Measurements from ENCODE around the gene ATP5F1C.
A peak's percentile ranks its signal among the peaks of the same experiment; 100 is the strongest.
"Not testable (repeated sequence)": the region's sequence is repeated elsewhere in the genome, so short reads cannot be mapped to it uniquely, and the experiment has no call there.

ATP5F1C gene

DNA sequence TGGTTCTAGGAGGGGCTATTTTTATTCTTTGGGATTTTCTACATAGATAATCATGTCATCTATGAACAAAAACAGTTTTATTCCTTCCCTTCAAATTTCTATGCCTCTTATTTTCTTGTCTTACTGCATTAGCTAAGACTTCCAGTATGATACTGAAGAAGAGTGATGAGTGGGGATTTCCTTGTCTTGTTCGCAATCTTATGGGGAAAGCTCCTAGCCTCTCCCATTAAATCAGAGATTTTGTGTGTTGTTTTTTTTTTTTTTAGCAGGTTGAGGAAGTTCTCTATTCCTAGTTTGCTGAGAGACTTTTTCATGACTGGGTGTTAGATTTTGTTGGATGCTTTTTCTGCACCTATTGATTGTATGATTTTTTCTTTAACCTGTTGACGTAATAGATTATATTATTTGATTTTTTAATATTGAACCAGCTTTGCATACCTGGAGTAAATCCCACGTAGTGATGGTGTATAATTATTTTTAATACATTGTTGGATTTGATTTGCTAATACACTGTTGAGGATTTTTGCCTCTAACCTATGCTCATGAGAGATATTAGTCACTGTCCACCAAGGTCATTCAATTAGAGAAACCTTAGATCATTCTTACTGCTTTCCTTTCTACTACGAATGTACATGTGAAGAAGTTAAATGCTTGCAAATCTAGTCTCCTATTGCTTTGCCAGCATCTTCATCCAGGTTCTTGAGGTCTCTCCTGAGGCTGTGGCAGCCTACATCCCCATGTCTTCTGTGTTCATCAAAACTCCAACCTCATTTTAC lies 6.5 kb downstream of the ATP5F1C start:
- no peak for DNase-seq

DNA sequence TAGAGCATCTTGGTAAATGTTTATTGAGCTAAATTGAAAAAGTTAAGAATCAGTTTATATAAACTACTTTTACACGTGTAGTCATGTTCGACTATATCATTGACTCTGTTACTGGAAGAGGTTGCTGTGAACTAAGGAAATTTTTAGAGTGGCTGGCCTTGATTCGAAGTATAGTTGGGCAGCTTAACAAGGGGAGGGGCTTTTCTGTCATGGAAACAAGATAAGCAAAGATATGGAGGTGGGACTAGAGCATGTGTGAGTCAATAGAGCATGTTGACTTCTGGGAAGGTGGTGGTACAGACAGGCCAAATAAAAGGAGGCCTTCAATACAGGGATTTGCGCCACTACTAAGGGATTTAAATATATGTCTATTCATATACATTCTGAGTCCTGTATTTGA lies 7.6 kb downstream of the ATP5F1C start:
- DNase-seq, result no peak

DNA sequence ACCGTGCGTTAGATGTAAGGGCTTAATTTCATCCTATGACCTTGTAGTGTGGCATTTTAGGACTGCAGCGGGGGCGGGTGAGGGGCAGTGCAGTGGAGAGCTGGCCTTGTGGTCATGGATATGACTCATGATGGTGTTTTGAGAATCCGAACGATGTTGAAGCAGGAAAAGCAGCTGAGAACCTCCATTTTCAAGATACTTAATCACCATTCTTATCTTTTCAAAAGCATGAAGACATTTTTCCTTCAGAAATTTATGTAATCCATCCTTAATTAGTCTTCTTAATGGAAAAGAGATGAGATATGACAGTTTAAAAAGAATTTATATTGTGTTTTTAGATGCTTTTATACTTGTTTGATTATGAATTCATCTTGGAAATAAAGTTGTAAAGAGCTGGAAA lies 9.6 kb downstream of the ATP5F1C start:
- no peak for DNase-seq

DNA sequence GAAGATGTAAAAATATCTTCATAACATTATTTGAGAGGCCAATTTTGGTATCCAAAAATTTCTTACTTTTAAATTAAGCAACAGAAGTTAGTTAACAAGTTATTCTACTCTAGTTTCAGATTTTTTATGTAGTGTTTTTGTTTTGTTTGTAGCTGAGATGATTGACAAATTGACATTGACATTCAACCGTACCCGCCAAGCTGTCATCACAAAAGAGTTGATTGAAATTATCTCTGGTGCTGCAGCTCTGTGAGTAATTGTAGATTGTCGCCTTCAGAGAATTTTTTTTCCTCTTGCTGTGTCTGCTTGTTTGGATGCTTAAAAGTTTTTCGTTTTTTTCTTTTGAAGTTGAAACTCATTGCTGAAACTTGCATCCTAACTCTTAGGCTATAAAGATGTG lies 14.6 kb downstream of the ATP5F1C start:
- no peak for DNase-seq

DNA sequence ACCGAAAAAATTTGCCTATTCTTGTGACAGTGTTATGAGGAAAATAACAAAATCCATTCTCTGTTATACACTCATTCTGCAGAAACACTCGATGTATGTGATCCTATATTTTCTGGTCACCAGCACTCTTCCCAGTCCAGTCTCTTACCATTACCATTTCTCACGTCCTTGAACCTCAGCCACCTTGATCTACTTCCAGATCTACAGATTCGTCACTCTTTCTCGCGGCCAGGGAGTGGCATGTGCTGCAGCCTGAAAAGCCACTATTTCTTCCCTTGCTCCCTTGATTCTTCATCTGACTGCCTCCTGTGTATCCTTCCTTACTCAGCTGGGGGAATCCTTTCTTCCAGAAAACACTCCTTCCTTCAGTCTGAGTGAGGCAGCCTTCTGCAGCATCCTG lies 16.2 kb downstream of the ATP5F1C start:
- no peak for DNase-seq

DNA sequence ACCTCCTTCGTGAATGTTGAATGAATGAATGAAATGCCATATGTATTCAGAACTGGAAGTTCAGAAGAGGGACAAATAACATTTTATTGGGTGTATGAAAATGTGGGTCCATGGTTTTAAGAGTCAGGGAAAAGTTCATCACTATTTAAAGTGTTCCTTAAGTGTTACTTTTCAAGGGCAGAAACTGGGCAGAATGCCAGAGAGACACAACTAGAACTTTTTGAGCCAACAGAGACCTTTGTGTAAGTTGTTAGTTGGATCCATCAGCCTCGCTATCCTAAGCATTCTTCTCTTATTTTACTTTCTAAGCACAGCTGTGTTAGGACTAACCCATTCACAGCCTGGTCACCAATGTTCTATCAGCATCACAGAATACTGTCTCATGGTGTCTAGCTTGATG lies 16.8 kb downstream of the ATP5F1C start:
- DNase-seq, result no peak

DNA sequence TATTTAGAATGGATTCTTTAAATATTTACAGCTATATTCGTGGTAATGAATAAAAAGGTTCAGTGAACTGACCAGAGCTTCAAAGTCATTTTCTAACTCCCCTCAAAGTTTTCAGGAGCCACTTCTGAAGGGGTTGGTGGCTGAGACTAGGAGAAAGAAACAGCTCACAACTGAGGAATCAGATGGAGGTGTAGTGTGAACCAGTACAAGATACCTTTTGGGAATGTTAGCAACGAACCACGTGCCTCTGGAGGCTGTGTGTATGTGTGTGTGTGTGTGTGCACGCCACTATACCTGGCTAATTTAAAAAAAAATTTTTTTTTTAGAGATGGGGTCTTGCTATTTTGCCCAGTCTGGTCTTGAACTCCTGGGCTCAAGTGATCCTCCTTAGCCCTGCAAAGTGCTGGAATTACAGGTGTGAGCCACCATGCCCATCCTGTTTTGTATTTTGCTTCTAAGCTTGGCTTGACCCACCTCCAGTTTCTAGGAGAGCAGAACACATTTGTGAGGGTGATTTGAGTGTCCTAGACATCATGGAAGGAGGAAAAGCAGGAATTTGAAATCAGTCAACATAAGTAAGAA lies 20.8 kb downstream of the ATP5F1C start:
- no peak for DNase-seq

DNA sequence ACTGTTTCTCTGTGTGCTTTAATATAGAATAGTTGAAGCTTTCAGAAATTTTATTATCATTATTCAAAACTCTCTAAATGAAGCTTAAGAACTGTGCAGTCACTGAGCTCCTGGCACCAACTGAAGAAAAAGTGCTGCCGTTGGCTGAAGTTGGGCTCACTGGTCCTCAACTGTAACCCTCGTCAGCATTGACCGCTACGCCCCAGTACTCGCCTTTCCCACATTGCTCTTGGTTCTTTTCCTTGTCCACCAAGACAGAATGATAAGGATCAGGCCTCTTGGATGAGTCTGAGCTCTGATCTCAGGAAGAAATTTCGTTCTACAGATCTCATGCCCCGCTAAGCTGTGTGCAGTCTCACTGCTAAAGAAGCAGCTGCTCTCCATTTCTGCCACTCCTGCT lies 22.5 kb downstream of the ATP5F1C start:
- DNase-seq, result no peak

DNA sequence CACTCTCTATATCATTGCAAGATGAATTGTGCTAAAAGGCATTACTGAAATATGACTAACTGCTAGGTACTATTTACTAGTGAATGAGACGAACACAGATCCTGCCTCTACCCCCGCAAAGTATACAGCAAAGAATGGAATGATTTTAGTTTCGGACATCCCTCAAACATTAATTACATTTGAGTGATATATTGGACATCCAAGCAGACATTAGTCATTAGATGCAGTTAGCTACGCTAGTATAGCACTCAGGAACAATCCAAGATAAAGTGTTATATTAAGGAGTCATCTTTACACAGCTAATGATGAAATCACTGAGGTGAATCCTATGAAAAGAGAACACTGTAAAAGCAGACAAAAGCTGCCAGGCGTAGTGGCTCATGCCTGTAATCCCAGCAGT lies 23.0 kb downstream of the ATP5F1C start:
- DNase-seq, result no peak

DNA sequence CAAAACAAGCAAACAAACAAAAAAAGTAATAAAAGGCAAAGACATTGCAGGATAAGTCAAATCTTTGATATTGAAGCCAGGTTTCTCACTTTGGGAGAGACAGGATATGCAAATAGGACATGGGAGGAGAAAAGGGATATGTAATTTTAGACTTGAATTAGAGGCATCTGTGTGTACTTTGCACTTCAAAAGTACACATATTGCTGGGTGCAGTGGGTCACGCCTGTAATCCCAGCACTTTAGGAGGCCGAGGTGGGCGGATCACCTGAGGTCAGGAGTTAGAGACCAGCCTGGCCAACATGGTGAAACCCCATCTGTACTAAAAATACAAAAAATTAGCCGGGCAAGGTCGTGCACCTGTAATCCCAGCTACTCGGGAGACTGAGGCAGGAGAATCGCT lies 23.8 kb downstream of the ATP5F1C start:
- not testable (repeated sequence) for DNase-seq

DNA sequence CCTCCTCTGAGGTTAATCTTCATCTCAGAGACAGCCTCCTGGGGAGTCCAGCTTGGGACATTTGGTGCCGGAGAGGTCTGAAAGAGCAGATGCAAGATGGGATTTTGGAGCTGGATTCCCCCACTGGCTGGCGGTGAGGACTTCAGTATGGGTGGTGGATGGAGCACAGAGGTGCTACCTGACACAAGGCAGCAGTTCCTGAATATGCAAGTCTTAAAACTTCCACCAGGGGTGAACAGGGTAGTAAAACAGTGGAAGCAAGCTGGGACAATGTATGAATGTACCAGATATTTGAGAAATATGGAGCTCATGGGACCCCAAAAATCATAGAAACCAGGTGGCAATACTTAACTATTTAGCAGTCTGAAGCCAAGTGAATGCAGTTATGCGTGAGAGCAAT lies 25.5 kb downstream of the ATP5F1C start:
- no peak for DNase-seq

DNA sequence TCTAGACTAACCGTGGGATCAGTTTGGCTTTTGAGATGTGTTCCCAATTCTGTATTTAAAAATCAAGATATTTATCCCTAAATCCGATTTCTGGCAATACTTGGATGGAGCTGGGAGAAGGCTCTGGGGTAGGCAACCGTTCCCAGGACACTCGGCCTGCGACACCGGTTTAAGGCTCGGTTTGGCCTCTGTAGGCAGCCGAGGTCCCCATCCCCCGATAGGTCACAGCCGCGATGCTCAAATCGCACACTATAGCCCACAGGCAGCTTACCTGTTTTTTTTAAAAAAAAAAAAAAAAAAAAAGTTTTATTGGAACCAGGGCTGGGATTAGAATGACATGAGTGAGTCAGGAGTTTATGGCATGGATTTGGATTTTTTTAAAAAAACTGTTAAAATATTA lies 29.6 kb downstream of the ATP5F1C start:
- DNase-seq, result no peak

DNA sequence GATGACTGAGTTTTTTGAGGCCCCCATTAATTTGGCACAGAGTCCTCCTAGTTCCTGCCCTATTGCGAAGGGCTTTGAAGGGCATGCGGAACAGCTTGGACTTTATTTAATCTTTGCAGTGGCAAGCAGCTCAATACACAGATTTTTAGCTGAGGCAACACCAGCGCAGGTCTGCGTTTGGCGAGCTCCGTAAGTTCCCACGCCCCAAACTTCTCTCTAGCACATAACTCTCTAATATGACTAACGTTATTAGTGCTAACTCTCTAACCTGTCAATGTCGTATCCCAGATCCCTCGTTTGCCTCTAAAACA lies 30.0 kb downstream of the ATP5F1C start:
- no peak for DNase-seq

DNA sequence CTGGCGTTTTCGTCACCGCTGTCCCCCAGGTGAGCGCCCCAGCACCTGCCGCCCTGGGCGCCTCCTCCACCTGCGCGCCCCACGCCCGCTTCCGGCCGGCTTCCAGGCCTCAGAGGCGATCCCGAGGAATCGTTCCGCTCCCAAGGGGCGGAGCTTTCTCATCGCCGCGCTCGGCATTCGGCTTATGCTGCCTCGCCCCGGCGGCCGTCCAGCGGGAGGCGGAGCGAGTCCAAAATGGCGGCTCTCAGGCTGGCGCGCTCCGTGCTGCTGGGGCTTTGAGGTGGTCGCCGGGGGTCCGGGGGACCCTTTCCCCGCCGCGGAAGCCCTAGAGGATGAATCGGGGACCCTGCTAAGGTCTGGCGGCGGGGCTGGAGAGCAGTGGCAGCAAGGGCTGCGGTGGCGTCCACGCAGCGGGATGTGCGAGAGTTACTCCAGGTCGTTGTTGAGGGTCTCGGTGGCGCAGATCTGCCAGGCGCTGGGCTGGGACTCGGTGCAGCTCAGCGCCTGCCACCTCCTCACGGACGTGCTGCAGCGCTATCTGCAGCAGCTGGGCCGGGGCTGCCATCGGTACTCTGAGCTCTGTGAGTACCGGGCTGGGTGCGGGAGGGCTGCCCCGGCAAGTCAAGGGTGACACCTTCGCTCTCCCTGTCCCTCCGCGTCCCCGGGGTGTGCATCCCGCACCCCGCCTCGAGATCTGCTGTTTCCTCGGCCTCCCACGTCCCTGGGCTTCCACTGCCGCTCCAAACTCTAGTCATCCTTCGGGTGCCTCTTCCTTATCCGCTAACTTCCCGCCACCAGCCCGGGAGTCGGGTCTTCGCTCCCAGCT lies 30.5 kb downstream of the ATP5F1C start, which contains the start of gene TAF3:
Gene TAF3, plus strand, starts transcription at position 211 of the 826 bp plus-strand sequence. Its CDS starts 205 bp downstream, at position 416.
- peak; percentile 90 to 93 for DNase-seq

DNA sequence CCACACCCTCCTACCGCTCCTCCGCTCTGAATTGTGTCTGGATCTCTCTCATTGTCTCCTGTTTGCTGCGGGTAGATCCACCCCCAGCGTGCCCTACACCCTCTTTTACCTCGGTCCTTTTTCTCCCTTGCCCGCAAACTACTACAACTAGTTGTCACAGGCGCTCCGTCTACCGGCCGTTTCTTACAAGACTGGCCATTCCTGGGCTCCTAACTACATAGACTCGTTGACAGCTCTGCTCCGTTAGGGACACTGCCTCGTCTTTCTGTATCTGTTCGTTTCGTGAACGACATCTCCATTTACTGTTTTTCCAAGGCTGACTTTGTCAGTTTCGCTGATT lies 31.1 kb downstream of the ATP5F1C start:
- DNase-seq, result peak; percentile 8 to 12

DNA sequence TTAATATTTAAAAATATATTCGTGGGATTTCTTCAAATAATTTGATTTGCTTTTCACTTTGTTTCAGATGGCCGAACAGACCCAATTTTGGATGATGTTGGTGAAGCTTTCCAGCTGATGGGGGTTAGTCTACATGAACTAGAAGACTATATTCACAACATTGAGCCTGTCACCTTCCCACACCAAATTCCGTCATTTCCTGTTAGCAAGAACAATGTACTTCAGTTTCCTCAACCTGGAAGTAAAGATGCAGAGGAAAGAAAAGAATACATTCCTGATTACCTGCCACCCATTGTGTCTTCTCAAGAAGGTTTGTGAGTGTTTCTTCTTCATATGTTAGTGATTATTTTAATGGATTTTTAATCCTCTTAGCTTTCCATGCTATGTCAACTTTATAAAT lies 36.3 kb downstream of the ATP5F1C start:
- DNase-seq, result no peak

DNA sequence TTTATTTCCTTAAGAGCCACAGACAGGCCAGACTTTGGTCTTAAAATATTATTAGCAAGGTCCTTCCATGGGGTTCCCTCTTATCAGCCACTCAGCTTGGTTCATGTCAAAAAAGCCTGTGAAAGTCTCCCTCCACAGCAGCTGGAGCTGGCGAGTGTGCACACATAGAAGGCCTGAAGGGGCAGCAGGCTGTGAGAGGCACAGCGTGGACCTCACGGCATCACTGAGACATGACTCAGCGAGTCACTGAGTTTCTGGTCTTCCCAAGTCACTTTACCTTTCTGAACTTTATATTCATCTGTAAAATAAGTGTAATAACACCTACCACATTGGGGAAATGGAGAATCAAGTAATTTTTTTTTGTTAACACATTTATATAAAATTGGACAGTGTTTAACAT lies 39.0 kb downstream of the ATP5F1C start:
- no peak for DNase-seq

DNA sequence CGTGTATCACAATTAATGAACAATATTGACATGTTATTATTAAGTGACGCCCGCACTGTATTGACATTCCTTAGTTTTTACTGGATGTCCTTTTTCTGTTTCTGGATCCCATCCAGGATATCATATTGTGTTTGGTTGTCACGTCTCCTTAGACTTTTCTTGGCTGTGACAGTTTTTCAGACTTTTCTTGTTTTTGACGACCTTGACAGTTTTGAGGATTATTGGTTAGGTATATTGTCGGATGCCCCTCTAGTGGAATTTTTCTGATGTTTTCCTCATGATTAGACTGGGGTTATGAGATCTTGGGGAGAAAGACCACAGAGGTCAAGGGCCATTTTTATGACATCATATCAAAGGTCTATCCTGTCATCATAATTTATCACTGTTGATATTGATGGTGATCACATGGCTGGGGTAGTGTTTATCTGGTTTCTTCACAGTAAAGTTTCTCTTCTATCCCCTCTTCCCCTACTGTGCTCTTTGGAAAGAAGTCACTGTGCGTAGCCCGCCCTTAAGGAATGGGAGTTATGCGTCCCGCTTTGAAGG lies 41.4 kb downstream of the ATP5F1C start:
- no peak for DNase-seq

DNA sequence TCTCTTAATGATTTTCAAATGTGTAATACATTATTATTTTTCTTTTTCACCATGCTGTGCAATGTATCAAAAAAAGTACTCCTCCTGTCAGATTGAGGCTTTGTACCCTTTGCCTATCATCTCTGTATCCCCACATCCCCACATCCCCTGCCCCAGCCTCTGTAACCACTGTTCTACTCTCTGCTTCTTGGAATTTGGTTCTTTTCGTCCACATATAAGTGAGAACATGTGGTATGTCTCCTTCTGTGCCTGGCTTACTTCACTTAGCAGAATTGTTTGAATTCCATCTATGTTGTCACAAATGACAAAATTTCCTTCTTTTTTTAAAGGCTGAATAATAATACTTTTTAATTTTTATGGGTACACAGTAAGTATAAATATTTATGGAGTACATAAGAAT lies 44.1 kb downstream of the ATP5F1C start:
- no peak for DNase-seq

DNA sequence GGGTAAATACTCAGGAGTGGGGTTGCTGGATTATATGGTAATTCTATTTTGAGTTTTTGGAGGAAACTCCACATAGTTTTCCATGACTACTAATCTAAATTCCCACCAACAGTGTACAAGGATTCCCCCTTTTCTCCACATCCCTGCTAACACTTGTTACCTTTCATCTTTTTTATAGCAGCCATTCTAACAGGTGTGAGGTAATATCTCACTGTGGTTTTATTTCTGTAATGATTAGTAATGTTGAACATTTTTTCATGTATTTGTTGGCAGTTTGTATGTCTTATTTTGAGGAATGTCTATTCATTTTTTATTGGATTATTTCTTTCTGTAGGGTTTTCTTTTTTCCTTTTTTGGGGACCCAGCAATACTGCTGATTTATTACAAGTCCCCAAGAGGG lies 45.2 kb downstream of the ATP5F1C start:
- DNase-seq, result no peak

DNA sequence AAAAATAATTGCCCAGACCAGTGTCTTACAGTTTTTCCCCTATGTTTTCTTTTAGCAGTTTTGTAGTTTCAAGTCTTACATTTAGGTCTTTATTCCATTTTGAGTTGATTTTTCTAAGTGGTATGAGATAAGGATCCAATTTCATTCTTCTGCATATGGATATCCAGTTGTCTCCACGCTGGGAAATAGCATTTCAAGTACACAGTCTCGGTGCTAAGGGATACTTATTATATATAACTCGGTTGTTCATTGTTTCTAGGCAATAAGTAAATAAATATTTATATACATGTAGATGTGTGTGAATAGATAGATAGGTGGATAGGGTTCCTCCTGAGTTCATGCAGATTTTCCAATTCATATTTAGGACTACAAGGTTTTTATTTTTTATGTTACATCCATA lies 46.3 kb downstream of the ATP5F1C start:
- DNase-seq, result no peak

DNA sequence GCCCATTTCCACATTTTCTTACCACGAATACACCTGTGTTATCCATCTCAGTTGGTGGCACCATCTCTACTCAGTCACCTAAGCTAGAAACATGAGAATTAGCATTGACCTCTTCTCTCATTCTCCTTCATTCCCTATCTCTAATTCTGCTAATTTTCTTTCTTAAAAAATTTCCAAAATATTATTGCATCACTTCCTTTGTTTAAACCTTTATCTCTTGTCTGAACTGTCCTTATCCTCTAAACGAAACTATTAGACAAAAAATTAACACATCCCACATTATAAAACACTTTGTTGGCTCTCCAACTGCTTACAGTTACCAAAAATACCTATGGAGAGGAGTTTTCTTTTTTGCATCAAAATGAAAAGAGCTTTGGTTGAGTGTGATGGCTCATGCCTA lies 48.6 kb downstream of the ATP5F1C start:
- no peak for DNase-seq

DNA sequence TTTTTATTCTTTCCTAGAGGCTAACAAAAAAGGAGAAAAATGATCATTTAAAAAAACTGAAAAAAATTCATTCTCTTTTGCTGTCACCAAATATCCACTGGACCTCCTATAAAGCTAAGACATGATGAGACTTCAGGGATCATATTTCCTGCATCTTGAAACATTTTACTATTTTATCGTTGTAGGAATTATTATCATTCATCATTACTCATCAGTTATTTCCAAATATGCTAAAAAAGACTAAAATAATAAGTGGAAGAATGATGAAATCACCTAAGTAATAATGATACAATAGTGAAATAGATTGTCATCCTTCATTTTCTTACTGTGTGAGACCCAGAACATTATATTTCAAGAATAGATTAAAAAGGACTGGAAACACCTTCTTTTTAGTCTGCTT lies 58.6 kb downstream of the ATP5F1C start:
- DNase-seq, result no peak

DNA sequence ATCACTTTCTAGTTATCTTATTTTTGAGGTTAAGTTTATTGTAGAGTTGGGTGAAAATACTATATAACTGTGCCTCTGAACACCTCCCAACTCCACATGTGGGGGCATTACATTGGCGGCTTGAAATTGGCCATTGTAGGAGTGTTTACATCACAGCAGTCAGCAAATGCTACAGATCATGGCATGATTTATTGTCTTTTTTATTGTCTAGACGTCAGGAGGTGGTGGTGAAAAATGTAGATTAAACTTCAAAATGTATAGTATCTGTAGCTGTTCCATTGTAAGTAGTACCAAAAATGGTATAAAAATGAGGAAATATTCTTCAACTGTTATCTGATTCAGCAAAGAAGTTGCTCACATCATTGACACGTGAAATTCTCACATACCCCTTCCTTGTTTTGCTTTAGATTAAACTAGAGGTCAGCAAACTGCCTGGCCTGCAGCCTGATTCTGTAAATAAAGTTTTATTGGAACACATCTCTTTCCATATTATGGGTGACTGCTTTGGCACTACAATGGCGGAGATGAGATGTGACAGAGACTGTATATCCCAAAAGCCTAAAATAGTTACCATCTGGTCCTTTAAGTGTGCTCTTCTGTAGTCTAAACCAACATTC lies 65.4 kb downstream of the ATP5F1C start:
- no peak for DNase-seq
